Activated B cell treated with CpG ODN at 0.5 μM for 24 hours (primary cell): Measurements from ENCODE around the gene INPP4B. TPM values are rescaled to one million over a fixed set of nuclear protein-coding genes. Genes with fewer than 3 reads are reported as not detected.

ENCODE experiments used
- ATAC-seq: fragments of 200-7000 bp; cut with Tn5 transposase; one replicate; pipeline ENCODE4 v1.10.0; 2021; ENCODE audit warnings: low read depth, mild to moderate bottlenecking, moderate library complexity
- CTCF ChIA-PET: fragments of 350-600 bp; sonication (Branson Sonifier 250); formaldehyde crosslinking; loops from one replicate; lab custom pipeline; 2021; ENCODE audit warnings: antibody characterized with exemption; lab: Charles Lee
- POLR2A ChIA-PET: fragments of 350-600 bp; sonication (Branson Sonifier 250); formaldehyde crosslinking; loops from one replicate; lab custom pipeline; 2021; ENCODE audit warnings: antibody characterized with exemption; lab: Charles Lee
- DNase-seq: peaks from one replicate; pipeline ENCODE4 v3.0.0; 2022
- H3K27ac Mint-ChIP-seq: one replicate; pipeline ENCODE4 v1.8.0; 2020; ENCODE audit warnings: mixed read lengths
- H3K27me3 Mint-ChIP-seq: one replicate; pipeline ENCODE4 v1.8.0; 2021; ENCODE audit warnings: mixed read lengths
- H3K36me3 Mint-ChIP-seq: one replicate; pipeline ENCODE4 v1.8.0; 2021; ENCODE audit warnings: low read depth, mixed read lengths
- H3K4me1 Mint-ChIP-seq: one replicate; pipeline ENCODE4 v1.8.0; 2021; ENCODE audit warnings: mixed read lengths
- H3K4me3 Mint-ChIP-seq: one replicate; pipeline ENCODE4 v1.8.0; 2020; ENCODE audit warnings: mild to moderate bottlenecking, mixed read lengths
- H3K9me3 Mint-ChIP-seq: one replicate; pipeline ENCODE4 v1.8.0; 2020; ENCODE audit warnings: mixed read lengths
- intact Hi-C: fragments of 100-400 bp; cut with micrococcal nuclease; formaldehyde crosslinking; loops from one replicate; pipeline ENCODE4 v1.15.1; 2024
- total RNA-seq: library from RNA; stranded (reverse); gene quantifications from 2 replicates; pipeline ENCODE4 v1.2.3, GENCODE V29; 2022
- TF ChIP-seq, protein P1 (sequence below): fragments of 200-600 bp; IDR thresholded peaks from one replicate; pipeline ENCODE4 v1.8.0; 2022; ENCODE audit warnings: antibody characterized with exemption, mild to moderate bottlenecking

INPP4B gene
- total RNA-seq, 1 donor from 2014 or later, result 0.11 TPM

- ChIA-PET POLR2A (no interaction called here), CTCF (interaction anchor here (0.9 kb wide), 1 partner anchor 9 kb away, joined by 3 read pairs; no protein-coding TSS in a partner anchor)
- no peak overlapping the region for H3K4me3 Mint-ChIP-seq
- H3K36me3 Mint-ChIP-seq, result no peaks in the 10 kb centered on the region
- H3K27me3 Mint-ChIP-seq, result no peaks in the 10 kb centered on the region
- intact Hi-C loops, result no loop called here
- no peaks in the 10 kb centered on the region for H3K9me3 Mint-ChIP-seq
- peaks cover 5% of the 10 kb centered on the region for H3K4me1 Mint-ChIP-seq
- no peak for ATAC-seq
- no peak overlapping the region for H3K27ac Mint-ChIP-seq
- TF ChIP-seq, protein P1, sequence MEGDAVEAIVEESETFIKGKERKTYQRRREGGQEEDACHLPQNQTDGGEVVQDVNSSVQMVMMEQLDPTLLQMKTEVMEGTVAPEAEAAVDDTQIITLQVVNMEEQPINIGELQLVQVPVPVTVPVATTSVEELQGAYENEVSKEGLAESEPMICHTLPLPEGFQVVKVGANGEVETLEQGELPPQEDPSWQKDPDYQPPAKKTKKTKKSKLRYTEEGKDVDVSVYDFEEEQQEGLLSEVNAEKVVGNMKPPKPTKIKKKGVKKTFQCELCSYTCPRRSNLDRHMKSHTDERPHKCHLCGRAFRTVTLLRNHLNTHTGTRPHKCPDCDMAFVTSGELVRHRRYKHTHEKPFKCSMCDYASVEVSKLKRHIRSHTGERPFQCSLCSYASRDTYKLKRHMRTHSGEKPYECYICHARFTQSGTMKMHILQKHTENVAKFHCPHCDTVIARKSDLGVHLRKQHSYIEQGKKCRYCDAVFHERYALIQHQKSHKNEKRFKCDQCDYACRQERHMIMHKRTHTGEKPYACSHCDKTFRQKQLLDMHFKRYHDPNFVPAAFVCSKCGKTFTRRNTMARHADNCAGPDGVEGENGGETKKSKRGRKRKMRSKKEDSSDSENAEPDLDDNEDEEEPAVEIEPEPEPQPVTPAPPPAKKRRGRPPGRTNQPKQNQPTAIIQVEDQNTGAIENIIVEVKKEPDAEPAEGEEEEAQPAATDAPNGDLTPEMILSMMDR, result no peak
- DNase-seq, result no peak
These were observed 495.2 kb downstream of the INPP4B start for GRCh38 chr4:142350871-142351270.

- intact Hi-C loops, result no loop called here
- Mint-ChIP-seq H3K4me3 (no peak overlapping the region), H3K27ac (no peak overlapping the region), H3K9me3 (no peaks in the 10 kb centered on the region), H3K36me3 (no peaks in the 10 kb centered on the region), H3K4me1 (no peaks in the 10 kb centered on the region), H3K27me3 (no peaks in the 10 kb centered on the region)
- ChIA-PET CTCF (no interaction called here), POLR2A (no interaction called here)
- no peak for ATAC-seq
- DNase-seq, result no peak
- TF ChIP-seq, protein P1, result no peak
These were observed 497.5 kb downstream of the INPP4B start for GRCh38 chr4:142348613-142349021.

GRCh38 chr4:142347241-142347640, 498.9 kb downstream of the INPP4B start:
- ChIA-PET POLR2A (no interaction called here), CTCF (no interaction called here)
- H3K4me3 Mint-ChIP-seq, result no peak overlapping the region
- ATAC-seq (no peak), DNase-seq (no peak)
- no peaks in the 10 kb centered on the region for H3K9me3 Mint-ChIP-seq
- intact Hi-C loops, result no loop called here
- H3K4me1 Mint-ChIP-seq, result no peaks in the 10 kb centered on the region
- TF ChIP-seq, protein P1, result no peak
- H3K27ac Mint-ChIP-seq, result no peak overlapping the region
- no peaks in the 10 kb centered on the region for H3K36me3 Mint-ChIP-seq
- H3K27me3 Mint-ChIP-seq, result peaks cover 3% of the 10 kb centered on the region

GRCh38 chr4:142345924-142346323, 500.2 kb downstream of the INPP4B start:
- ChIA-PET CTCF (no interaction called here), POLR2A (no interaction called here)
- intact Hi-C loops, result no loop called here
- H3K27me3 Mint-ChIP-seq, result peaks cover 3% of the 10 kb centered on the region
- DNase-seq (no peak), ATAC-seq (no peak)
- no peaks in the 10 kb centered on the region for H3K4me1 Mint-ChIP-seq
- H3K4me3 Mint-ChIP-seq, result no peak overlapping the region
- no peaks in the 10 kb centered on the region for H3K36me3 Mint-ChIP-seq
- no peaks in the 10 kb centered on the region for H3K9me3 Mint-ChIP-seq
- TF ChIP-seq, protein P1, result no peak
- H3K27ac Mint-ChIP-seq, result no peak overlapping the region

DNA sequence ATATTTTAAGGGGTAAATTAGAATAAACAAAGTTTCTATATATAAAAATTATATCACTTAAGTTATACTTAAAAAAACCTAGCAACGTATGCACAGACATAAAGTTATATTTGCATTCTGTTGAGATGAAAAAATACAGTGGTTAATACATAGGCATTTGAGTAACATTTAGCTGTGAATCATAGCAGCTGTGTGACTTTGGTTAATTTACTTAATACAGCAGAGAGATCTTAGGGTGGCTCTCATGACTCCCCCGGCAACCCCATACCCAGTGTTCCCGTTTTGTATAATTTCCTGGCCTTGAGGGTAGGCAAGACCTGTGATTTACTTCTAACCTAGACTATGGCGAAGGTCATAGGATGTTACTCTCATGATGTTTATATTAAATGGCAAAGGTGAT, 504.8 kb downstream of the INPP4B start:
- Mint-ChIP-seq H3K4me3 (no peak overlapping the region), H3K4me1 (no peaks in the 10 kb centered on the region), H3K27me3 (peaks cover 3% of the 10 kb centered on the region), H3K27ac (no peak overlapping the region), H3K36me3 (no peaks in the 10 kb centered on the region), H3K9me3 (no peaks in the 10 kb centered on the region)
- TF ChIP-seq, protein P1, result no peak
- ChIA-PET POLR2A (no interaction called here), CTCF (interaction anchor here (0.9 kb wide), 1 partner anchor 14 kb away, joined by 4 read pairs; no protein-coding TSS in a partner anchor)
- DNase-seq (no peak), ATAC-seq (no peak)
- intact Hi-C loops, result no loop called here
